ENCODE results near the gene KCNIP1.

DNA sequence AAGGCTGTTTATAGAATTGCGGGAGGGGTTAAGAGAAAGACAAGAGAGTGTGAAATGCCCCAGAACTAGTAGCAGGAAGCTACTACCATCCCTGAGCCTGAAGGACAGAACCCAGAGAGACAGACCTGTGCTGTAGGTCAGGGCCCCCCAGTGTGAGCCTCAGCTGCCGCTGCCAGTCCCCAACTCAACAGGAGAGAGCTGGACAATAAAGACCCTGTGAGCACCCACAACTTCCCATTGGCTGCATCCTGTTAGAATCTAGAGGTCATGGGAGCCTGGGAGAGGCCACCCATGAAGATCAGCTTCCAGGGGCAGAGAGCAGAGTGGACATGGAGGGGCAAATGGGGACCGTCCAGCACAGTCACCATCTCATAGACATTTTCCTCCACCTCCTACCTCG lies 152.5 kb downstream of the KCNIP1 start:
- no peak for TF ChIP-seq CTCF (IDR thresholded peaks at IDR 0.05; ENCODE audit: insufficient read depth, low read depth, low read length)
- TF ChIP-seq EZH2 (IDR thresholded peaks at IDR 0.05; ENCODE audit: insufficient read depth, low read length), result no peak
